ENCODE measurements around the gene RAMACL.
"Not testable (repeated sequence)": the region's sequence is repeated elsewhere in the genome, so short reads cannot be mapped to it uniquely, and the experiment has no call there.

The RAMACL gene
- total RNA-seq, result 0.25 to 0.96 (median 0.44) reads per million in 3 experiments

DNA sequence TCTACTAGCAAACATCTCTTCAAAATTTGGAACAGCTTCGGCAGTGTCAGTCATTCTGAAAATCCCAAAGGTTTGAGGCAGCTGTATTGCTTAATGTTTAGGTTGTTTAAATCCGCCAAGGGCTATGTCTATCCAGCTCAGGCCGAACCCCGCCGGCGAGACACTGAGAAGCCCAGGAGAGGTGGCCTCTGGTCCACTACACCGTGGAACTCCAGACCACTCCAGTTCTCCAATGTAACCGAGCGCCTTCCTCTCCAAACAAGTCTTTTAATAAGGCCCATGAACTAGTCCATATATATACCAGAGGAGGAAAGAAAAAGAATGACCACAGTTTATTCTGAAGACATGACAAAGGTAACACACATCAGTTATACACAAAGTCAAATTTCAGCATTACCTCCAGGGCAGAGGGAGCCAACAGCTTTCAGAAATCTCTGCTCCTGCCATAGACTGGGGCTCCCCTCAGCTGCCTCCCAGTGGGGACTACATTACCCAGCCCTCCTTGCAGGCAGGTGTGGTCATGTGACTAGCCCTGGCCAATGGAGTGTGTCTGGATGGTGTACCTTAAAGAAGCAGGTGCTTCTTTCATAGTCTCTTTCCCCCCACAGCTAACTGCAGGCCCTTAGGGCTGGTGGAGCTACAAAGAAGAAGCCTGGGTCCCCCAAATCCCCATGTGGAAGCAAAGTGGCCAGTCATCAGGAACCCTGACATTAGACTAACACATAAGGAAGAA is at the start of gene RAMACL:
Gene RAMACL, minus strand, starts transcription at position 255 of the 733 bp plus-strand sequence. Its CDS starts 201 bp downstream, at position 54.
- peak; percentile 39 for DNase-seq

DNA sequence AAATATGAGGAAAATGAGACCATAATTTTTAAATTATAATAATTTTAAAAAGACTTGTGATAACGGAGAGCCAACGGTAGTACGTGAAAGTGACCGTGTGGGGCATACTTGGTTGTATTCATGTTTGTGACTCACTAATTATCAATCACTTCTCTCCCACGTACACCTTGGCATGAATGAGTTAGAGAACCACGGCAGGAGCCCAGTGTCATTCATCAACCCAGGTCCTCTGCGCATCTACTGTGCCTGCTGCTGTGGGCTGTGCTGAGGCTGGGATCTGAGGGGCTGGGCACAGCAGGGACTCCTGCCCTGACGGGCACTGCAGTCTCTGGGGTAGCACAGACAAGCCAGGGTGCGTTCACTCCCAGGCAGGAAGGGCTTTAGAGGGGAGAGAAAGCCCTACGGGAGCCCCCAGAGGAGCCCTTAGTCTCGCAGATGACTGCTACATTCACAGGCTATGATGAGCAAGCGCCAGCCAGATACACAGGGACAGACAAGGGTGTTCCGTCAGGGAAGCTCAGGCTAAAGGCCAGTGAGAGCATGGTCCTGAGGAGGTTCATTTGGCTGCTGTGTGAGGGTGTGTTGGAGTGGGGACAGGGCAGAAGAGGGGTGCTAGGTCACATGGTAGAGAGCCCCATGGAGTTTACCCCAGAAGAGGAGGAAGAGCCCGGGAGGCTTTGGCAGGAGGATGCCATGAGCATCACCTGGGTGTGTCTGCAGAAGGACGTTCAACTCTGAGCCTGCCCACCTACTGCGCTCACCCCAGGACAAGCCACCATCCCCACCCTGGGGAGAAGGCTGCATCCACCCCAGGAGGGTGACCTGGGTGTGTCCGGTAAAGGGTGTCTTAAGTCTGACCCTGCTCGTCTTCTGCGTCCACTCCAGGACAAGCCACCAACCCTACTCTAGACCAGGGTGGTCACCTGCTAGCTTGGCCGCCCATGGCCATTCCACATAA is 48.8 kb upstream of the RAMACL start:
- DNase-seq, result no peak

DNA sequence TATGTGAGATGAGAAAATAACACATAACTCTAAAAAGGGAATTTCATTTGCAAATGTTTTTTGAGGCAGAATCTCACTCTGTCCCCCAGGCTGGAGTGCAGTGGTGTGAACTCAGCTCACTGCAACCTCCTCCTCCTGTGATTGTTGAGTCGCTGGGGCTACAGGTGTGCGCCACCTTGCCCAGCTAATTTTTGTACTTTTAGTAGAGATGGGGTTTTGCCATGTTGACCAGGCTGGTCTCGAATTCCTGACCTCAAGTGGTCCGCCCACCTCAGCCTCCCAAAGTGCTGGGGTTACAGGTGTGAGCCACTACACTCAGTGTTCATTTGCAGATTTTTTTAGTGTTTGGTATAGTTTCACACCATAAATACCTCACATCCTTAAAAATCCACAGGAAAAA is 48.1 kb upstream of the RAMACL start:
- not testable (repeated sequence) for DNase-seq

DNA sequence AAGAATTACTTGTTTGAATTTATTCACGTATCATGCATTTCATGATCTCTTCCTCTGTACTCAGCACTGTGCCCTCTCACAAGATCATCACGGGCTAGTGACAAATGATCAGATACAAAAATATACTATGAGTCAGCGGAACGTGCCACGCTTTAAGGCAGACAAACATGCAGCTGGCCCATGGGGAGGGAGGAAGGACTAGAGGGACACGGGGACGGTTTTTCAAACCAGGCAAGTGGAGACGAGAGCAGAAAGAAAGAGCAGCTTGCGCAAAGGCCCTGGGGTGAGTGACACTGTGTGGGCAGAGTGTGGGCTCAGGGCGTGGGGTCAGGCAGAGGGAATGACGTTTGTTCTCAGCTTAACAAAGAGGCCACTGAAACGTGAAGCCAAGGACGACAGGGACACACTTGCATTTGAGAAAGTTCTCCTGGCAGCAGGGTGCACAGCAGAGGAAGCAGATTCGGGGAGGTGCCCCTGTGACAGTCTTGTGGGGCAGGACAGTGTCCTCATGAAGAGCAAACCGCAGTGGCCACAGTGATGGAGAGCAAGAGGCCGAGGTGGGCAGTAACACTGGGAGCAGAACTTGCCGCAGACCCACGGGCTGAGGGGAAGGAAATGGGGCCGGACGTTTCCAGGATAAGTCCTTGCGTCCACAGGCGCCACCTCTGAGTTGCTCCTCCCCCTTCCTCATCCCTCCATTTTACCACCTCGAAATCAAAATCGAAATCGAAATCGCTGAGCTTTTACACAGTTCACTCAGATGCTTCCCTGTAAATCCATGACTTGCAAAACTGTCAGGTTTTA is 47.5 kb upstream of the RAMACL start:
- DNase-seq, result no peak

DNA sequence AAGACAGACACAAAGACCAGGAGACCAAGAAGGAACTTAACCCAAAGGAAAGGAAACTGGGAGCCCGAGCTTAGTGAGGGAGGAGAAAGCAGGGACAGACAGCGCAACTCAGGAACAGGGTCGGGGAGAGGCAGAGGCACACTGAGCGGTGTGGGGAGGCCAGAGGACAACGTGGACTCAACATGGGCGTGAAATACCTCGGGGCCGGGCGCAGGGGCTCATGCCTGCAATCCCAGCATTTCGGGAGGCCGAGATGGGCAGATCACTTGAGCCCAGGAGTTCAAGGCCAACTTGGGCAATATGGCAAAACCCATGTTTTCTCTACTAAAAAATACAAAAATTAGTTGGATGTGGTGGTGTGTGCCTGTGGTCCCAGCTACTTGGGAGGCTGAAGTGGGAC is 46.3 kb upstream of the RAMACL start:
- DNase-seq, result no peak

DNA sequence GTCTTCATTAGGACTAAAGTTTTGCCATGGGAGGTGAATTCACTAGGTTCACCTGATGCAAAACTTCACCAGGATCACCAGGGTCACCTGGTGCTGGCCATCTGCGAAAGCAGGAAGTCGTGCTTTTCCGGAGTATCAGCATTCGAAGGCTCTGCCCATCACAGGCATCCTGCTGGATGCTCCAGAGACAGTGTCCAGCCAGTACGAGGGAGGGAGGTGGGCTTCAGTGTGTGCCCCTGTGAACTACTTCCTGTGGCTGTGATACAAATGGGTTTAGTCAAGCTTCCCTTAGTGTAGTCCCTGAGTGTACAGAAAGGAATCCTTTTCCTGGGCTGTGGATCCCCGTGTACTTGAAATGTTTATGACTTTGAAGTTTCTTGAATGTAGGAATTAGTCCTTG is 44.0 kb upstream of the RAMACL start:
- no peak for DNase-seq

DNA sequence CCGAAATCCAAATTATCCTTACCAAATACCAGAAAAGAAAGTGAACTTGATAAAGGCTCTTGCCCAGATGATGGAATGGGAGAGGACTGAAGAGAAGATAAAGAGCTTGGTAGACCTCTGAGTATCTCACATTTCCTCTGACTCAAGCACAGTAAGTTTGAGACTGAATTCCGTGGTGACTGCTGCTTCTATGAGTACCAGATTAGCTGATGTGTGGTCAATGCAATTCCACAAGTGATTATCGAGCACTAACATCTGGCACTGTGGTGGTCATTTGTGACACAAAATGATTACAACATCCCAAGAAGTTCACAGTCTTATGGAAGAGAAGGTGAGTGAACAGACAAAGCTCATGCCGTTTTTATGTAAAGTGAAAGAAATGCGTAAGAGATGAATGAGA is 43.1 kb upstream of the RAMACL start:
- DNase-seq, result no peak

DNA sequence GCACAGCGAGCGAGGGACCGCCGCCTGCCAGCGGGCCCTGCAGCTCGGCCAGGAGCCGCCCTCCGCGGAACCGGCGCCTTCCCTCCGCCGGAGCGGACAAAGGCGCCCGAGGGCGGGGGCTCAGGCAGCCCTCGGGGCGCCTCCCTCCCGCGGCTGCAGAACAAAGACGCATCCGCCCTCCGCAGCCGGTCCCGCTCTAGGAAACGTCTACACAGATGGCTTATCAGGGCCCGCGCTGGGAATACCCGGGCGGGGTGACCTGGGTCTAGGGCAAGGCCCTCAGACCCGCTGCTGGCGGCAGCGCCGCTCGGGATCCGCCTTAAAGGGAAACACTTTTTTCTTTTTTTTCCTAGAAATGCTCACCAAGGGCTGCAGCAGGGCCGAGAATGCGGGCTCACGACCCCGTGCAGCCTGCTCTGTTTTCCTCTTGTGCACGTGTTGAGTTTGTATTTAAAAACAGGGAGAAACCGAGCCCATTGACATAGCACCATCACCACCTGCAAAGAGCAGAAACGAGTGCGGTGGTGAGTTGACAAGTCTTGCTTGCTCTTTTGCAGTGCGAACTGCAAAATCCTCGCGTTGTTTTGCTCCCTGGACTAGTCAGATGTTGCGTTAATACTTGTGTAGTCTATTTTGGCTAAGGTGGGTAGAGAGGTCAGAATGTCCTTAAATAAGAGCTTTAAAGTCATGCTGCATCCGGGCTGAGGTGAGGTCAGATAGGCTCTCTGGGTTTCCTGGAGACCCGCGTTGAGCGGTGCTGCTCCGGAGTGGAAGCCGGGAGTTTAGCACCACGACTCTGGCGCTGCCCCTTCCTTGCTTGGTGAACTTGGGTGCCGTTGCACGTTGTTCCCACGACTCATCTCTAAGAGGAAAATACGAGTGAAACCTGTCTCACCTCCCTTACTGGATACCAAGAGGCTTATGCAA is 41.7 kb upstream of the RAMACL start:
- DNase-seq, result peak; percentile 61

DNA sequence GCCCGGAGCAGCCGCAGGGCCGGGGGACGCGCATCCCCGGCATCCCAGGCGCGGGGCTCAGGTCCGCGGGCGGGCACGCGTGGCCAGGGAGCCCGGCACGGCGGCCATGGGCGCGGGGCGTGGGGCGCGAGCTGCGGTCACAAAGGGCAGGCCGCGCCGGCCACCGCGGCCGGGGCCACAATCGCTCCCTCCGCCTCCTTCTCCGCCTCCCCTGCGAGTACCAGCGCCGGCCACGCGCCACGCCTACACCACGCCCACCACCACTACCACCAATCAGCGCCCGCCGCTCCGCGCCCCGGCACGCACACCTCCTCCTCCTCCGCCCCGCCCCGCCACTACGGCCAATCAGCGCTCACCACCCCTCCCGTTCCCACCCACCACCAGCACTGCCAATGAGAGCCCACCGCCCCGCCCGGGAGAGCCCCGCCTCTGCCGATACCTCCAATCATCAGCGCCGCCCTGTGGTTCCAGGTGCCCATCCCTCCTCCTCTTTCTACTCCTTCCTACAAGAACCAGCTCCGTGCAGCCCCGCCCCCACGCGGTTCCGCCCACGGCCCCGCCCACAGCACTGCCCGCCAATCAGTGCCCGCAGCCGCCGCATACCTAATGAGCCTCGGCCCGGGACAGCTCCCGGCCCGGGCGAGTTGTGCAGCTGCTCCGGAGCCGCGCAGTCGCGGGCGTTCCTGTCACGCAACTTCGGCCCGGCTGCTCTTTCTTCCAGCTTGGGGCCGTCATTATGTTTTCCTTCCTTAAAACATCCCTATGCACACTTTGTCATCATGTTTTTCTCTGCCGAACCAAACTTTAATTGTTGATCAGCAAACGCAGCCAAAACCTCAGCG is 40.8 kb upstream of the RAMACL start, which contains the start of gene RPS6KA2:
Gene RPS6KA2, minus strand, starts transcription at position 219 of the 842 bp plus-strand sequence. CDS start 232 bp downstream, outside the sequence.
- peak; percentile 100 for DNase-seq

DNA sequence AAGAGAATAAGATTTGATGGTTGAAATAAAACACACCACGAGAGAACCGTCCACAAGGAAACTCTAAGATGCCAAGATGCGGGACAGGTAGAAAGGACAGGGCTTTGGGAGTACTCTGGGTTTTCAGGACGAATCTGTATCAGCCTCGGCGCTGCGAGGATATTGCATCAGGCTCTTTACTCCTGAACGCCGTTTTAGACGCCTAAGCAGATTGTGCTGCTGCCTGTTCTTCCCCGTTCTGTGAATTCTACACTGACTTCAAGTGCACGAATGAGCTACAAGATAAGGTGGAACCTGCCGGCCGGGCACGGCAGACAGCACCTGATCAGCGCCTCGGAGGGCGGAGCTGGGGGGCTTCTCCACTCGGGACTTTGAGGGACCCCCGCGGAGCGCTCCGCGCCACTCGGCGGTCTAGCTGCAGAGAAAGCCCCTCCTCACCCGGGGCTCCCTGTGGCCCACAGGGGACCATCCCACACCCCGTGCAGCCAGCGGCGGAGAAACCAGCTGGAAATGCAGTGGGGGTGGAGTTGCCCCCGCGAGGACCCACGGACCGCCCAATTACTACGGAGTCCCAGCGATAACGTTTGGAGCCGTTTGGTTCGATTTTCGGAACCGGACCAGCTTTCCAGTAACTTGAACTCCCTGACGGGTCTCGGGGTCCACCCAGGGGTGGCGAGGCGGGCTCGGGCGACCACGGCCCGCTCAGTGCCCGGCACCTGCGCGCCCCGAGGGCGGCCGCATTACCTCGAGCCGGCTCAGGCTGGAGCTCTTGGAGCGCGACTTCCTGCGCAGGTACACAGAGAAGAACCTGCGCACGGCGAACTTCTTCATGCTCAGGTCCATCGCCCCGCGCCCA is 39.9 kb upstream of the RAMACL start:
- DNase-seq, result peak; percentile 11

DNA sequence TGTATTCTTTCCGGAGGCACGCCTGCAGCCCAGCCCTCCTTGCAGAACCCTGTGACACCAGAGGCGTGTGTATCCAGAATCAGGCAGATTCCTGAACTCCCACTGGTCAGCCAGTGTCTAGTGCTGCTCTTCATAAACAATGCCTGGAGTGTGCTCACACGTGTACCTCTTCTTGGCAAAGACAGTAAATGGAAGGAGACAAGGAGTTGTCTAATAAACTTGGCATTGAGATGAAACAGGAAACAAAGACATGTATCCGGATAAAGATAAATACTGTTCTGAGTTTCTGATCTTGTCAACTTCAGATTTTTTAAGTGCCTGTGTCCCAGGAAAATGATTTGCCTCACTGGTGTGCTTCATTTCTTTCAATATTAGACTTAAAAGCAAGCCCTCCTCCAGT is 38.9 kb upstream of the RAMACL start:
- DNase-seq, result no peak

DNA sequence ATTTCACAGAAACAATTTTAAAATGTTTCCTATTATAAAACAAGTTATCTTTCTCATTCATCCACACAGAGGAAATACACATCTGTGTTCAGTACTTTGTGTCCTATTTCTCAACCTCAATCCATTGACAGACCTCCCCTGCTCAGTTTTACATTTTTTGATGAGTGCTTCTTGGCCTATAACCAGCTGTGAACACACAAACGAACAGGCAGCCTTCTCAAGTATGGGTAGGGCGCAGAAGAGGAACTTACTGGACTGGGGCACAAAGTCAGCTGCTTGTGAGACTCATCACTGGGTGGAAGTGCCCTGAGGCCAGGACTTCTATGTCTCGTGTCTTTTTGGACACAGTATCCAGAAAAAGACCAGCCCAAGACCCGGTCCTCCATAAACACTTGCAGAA is 37.8 kb upstream of the RAMACL start:
- DNase-seq, result no peak

DNA sequence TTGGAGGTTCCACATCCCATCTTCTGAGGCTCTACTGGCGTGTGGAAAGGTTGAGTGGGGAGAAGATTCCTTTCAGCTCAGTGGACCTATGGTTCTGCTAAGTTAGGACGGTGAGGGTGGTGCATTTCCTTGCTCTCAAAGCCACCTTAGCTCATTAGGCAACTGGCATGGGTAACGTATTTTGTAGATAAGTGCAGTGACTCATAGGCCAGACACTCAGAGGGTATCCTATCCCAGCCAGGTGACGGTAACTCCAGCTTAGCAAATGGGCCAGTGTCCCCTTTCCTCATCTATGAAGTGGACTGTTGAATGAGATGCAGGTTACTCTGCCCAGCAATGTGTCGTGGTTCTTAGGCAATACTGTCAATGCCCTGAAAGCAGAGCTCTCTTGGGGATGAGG is 36.8 kb upstream of the RAMACL start:
- no peak for DNase-seq

DNA sequence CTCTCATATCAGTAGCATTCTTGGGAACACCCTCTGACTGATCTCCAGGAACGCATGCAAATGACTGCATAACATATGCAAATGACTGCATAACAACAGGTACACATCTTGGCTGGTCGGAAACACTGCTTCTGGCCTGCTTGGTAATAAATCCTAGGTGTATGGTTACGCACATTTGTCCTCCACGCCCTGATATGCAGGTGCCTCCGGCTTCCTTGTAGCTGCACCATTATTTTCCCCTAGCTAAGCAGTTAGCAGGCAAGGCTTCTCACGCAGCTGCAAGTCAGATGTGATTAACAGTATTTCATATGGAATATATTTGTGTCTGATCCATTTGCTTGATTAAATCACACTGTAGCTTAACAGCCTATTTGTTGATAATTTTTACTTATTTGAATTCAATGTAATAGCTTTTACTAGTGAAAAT is 34.6 kb upstream of the RAMACL start:
- DNase-seq, result no peak

DNA sequence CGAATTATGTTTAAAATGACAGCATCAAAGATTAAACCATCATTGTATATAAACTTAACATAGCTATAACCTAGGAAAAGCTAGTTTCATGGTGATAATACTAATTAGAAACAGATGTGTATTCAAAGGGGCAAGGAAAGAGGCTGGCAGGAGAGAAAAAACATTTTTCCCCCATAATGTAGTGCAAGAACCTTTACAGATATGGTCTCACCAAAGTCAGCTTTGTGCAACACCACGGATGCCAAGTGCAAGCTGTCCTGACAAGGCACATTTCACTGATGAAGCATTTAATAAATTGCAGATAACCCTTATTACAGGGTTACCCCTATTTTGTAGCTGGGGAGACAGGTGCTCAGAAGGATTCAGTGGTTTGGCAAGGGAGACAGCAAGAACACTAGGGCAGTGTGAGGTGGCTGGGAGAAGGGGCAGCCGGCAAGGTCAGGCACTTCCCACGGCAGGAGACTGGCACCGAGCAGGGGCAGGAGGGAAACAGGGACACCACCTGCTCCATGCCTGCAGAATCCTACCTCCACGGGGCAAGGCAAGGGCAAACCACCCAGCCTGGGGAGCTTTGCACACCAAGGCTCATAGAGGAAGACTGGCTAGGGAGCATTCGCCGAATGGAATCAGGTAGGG is 34.1 kb upstream of the RAMACL start:
- DNase-seq, result no peak

DNA sequence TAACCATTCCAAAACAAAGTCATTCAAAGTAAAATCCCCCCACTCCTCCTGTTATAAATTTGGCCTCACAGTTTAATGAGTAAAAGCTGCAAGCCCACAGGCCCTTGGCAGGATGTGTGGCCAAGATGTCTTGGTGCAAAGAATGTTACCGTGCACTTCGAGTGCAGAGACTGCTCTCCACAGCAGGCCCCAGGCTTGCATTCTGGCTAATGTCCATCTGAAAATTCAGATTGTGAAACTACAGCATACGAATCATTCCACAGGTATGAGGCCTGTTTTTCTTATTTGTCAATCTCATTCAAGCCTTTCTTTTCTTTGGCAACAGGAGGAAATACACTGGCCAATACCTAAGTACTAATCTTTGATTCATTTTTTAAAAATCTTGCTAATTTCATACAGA is 33.4 kb upstream of the RAMACL start:
- DNase-seq, result no peak

DNA sequence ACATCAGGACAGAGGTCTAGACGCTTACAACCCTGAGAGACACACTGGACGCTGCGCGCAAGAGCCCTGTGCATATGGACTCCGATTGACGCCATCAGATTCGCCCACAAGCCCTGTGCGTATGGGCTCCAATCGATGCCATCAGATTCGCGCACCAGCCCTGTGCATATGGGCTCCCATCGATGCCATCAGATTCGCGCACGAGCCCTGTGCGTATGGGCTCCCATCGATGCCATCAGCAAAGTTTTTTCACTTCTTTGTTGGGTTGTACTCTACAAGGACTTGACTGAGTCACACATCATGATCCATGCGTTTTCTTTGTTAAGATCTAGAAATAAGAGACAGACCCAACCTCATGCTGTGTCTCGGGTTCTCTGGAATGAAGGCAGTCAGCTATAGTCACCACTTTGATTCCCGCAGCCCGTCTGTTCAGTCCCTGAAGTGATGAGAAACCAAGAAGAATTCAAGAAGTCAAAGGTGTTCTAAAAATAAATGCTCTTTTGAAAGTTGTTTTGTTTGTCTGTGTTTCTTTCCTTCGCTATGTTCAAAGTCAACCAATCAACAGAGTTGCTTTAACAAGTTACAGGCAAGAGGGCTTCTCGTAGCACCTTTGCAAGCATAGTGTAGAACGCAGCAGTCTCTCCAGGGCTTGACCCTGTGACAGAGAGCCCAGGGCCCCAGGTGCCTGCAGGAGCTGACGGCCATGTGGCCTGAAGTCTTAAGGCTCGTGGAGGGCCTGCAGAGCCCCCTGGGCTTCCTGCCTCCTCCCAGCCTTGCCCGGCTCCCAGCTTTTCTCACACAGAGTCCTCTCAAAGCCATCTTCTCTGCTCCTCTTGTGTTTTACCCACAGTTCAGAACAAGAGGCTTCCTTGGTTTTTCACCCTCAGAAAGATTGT is 32.6 kb upstream of the RAMACL start:
- no peak for DNase-seq

DNA sequence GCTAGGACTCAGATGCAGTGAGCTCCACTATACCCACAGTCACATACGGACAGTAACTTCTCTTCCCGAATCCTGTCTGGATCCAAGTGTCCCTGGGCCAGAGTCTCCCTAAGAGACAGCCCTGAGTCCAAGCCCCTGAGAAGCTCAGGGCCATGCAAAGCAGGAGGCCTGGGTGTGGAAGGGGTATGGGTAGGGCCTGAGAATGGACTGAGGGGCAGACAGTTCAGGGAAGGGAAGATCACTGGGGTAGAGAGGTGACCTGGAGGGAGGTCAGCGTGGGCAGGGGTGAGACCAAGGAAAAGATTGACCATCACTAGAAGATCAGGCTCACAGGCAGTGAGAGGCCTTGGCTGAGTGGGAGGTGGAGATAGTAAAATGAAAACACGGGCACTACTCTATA is 31.8 kb upstream of the RAMACL start:
- DNase-seq, result no peak

All from central memory CD4-positive, alpha-beta T cell (primary cell).